Activated CD8-positive, alpha-beta memory T cell treated with anti-CD3 and anti-CD28 coated beads for 1 hour (primary cell): ENCODE data around the gene ABCC3.
"Not testable (repeated sequence)": the region's sequence is repeated elsewhere in the genome, so short reads cannot be mapped to it uniquely, and the experiment has no call there.

Source experiments
- DNase-seq, 2 donors: peaks; one replicate each; pipeline ENCODE4 v3.0.0-alpha.2; 2020; ENCODE audit warnings: low read depth in 1 of 2; ENCODE audit errors: extremely low read depth in 1 of 2

The ABCC3 gene

GRCh38 chr17:50665838-50666237, 31.2 kb downstream of the ABCC3 start:
- no peak for DNase-seq

DNA sequence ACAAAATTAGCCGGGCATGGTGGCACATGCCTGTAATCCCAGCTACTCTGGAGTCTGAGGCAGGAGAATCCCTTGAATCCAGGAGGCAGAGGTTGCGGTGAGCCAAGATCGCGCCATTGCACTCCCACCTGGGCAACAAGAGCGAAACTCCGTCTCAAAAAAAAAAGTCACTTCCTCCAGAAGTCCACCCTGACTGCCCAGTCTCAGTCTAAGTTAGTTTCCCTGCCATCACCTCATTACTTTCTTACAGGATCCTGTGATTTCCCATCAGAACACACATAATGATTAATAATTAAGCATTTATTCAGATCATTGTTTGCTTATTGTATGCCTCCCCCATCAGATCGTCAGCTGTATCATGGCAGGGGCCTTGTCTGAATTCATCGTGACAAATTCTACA, 31.6 kb downstream of the ABCC3 start:
- DNase-seq = no peak

GRCh38 chr17:50667259-50668024, 32.8 kb downstream of the ABCC3 start:
- no peak for DNase-seq

DNA sequence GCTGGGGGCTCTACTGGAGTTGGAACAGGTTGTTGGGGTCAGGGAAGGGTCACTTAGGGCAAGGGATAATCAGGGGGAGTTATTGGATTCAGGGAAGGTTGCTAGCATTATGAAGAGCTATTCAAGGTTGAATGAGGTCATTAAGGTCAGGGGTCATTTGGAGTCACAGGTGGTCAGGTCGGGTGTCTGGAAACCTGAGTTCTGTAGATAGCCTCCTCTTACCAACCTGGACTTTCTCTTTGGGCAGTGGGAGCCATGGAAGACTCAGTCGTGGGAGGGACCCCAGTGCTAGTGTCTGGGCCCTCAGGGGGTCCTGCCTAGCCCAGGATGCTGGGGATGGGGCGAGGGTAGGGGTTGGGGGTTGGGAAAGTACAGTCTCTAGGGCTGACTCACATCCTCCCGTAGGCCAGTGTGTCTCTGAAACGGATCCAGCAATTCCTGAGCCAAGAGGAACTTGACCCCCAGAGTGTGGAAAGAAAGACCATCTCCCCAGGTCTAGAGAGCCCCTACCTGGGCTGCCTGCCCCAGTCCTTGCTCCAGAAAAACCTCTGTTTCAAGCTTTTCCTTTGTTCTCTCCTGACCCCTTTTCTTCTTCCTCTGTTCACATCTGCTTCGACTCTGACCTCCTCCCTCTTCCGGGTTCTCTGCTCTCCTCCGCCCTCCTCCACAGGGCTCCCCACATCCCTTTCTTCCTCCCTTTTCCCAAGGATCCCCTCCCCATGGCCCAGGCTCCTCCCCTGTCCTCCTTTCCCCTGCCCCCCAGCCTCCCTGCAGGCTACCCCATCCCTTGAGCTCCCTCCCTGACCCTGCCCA, 33.5 kb downstream of the ABCC3 start:
- no peak for DNase-seq

DNA sequence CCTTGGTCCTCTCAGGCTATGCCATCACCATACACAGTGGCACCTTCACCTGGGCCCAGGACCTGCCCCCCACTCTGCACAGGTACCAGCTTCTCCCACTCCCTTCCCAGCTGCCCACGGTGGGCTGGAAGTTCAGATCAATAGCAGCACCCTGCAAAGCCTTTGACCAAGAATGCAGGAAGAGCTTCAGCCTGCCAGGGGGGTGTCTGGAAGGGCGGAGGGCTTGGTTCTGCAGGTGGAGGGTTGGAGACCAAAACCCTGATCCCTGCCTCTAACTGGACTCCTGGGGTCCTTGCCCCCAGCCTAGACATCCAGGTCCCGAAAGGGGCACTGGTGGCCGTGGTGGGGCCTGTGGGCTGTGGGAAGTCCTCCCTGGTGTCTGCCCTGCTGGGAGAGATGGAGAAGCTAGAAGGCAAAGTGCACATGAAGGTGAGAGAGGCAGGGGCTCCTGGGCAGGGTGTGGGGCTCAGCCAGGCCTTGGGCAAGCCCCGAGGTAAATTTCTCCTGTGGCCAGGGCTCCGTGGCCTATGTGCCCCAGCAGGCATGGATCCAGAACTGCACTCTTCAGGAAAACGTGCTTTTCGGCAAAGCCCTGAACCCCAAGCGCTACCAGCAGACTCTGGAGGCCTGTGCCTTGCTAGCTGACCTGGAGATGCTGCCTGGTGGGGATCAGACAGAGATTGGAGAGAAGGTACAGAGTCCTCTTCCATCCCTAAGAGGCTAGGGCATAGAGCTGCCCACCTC, 34.3 kb downstream of the ABCC3 start:
- no peak for DNase-seq

DNA sequence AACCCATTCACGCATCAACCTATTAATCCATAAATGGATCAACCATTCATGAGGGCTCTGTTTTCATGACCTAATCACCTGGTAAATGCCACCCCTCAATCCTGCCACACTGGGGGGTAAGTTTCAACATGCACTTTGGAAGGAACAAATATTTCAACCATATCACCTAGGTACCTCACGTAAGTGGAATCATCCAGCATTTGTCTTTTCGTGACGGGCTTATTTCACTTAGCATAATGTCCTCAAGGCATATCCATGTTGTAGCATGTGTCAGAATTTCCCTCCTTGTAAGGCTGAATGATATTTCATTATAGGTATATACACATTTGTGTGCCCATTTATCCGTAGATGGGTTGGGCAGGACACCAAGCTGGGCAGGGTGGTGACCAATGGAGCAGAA, 37.4 kb downstream of the ABCC3 start:
- no peak for DNase-seq

DNA sequence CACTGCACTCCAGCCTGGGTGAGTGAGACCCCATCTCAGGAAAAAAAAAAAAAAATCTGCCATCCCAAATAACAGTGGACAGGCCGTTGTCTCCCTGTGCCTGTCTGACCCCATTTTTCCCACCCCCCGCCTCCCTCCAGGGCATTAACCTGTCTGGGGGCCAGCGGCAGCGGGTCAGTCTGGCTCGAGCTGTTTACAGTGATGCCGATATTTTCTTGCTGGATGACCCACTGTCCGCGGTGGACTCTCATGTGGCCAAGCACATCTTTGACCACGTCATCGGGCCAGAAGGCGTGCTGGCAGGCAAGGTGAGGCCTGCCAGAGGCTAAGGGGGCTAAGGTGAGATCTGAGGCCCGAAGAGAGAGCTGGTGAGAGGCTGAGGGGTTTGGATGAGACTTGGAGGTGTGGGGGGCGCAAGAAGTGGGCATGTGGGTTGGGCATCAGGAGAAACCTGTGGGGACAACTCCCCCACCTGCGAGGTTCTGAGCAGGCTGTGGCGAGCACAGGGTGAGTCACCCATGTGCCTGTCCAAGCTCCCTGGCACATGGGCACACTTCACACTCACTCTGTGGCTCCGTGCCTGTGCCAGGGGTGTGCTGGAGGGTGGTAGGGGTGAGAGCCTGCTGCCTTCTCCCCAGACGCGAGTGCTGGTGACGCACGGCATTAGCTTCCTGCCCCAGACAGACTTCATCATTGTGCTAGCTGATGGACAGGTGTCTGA, 38.3 kb downstream of the ABCC3 start:
- no peak for DNase-seq

- no peak for DNase-seq
These were observed 40.5 kb downstream of the ABCC3 start for GRCh38 chr17:50675190-50675589.

DNA sequence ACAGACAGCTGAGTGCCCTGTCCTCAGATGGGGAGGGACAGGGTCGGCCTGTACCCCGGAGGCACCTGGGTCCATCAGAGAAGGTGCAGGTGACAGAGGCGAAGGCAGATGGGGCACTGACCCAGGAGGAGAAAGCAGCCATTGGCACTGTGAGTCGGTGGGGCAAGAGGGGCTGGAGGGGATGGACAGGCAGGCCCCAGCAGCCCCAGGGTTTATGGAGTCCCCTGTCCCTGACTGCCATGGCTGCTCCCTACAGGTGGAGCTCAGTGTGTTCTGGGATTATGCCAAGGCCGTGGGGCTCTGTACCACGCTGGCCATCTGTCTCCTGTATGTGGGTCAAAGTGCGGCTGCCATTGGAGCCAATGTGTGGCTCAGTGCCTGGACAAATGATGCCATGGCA, 40.9 kb downstream of the ABCC3 start:
- no peak for DNase-seq

- DNase-seq = no peak
These were observed 41.6 kb downstream of the ABCC3 start for GRCh38 chr17:50676065-50676975.

DNA sequence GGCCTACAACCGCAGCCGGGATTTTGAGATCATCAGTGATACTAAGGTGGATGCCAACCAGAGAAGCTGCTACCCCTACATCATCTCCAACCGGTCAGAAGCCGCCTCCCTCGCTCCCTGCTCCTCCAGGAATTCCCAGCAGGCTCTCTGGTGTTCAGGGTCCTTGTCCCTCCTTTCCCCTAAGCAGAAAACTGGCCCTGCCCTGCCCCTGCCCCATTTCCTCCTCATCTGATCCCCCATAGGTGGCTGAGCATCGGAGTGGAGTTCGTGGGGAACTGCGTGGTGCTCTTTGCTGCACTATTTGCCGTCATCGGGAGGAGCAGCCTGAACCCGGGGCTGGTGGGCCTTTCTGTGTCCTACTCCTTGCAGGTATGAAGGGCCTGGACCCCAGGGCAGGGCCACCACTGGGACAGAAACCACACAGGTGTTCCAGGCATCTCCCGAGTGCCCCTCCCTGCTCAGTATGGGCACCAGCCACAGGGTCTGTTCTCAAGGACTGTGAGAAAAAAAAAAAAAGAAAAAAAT, 43.2 kb downstream of the ABCC3 start:
- no peak for DNase-seq

DNA sequence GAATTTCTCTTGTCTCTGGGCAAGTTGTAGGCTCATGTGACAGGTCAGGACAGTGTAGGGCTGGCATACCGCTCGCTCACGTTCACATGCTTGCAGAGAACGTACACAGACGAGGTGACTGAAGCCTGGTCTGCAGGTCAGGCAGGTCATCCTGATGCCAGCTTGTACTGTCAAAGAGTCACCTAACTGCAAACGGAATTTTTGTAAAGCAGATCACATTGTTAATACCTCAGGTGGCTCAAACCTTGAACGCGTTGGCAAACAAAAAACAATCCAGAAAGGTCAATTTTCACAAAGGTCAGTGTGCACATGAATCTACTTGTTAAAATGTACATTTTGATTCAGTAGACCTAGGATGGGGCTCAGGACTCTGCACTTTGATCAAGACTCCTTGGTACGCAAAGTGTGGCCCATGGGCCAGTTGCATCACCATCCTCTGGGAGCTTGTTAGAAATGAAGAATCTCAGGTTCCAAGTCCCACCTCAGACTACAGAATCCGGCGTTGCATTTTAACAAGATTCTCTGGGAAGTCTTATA, 44.4 kb downstream of the ABCC3 start:
- no peak for DNase-seq

GRCh38 chr17:50680126-50680525, 45.4 kb downstream of the ABCC3 start:
- no peak for DNase-seq

- DNase-seq = not testable (repeated sequence)
These were observed 46.0 kb downstream of the ABCC3 start for GRCh38 chr17:50680543-50681262.

GRCh38 chr17:50681263-50682200, 46.9 kb downstream of the ABCC3 start:
- no peak for DNase-seq

DNA sequence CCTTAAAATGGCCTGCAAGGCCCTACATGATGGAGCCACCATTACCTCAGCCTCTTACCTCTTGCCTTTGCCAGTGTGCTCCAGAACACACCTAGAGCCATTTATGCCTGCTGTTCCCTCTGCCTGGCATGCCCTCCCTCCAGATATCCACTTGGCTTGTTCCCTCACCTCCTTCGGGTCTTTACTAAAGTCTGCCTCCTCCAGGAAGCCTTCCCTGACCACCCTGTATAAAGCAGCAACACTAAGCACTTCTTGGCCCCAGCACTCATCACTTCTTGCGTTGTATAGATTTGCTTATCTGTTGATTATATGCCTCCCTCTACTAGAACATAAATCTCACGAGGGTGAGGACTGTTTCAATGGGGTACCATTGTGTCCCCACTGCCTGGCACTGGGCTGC, 47.8 kb downstream of the ABCC3 start:
- DNase-seq = no peak

DNA sequence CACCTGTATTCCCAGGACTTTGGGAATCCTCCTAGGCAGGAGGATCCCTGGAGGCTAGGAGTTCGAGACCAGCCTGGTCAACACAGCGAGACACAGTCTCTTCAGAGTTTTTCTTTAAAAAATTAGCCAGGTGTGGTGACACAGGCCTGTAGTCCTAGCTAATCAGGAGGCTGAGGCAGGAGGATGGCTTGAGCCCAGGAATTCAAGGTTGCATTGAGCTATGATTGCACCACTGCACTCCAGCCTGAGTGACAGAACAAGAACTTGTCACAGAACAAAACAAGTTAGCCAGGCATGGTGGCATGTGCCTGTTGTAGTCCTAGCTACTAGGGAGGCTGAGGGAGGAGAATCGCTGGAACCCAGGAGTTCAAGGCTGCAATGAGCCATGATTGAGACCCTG, 48.3 kb downstream of the ABCC3 start:
- DNase-seq = no peak
